Natural killer cell (primary cell): Measurements from ENCODE around the gene TPRA1. TPM values are rescaled to one million over a fixed set of nuclear protein-coding genes. Genes with fewer than 3 reads are reported as not detected.

Source experiments
- ATAC-seq, 3 donors: fragments of 150-1000 bp in 2 of 3; fragments of 200-7000 bp in 1 of 3; cut with Tn5 transposase; 1 replicate in 1 of 3; 2 replicates in 2 of 3; pipeline ENCODE4 v1.10.0; 2021; ENCODE audit warnings: mild to moderate bottlenecking in 2 of 3, moderate library complexity in 2 of 3
- DNase-seq, 2 donors: peaks; one replicate each; pipeline versions ENCODE4 v3.0.0 to v3.0.0-alpha.2; 2013 to 2021; ENCODE audit warnings: mixed read lengths in 1 of 2
- H3K27ac ChIP-seq: one replicate; pipeline ENCODE4 v1.5.1; 2013; ENCODE audit warnings: mild to moderate bottlenecking, low read length
- H3K27me3 ChIP-seq: one replicate; pipeline ENCODE4 v1.6.1; 2013; ENCODE audit warnings: low read length; ENCODE audit not compliant: control insufficient read depth, insufficient read depth
- H3K36me3 ChIP-seq: one replicate; pipeline ENCODE4 v1.6.1; 2013; ENCODE audit warnings: low read length; ENCODE audit not compliant: control insufficient read depth, insufficient read depth
- H3K4me1 ChIP-seq: one replicate; pipeline ENCODE4 v1.6.1; 2013; ENCODE audit warnings: low read length; ENCODE audit not compliant: control insufficient read depth, insufficient read depth
- H3K4me3 ChIP-seq: one replicate; pipeline ENCODE4 v1.5.1; 2013; ENCODE audit warnings: low read length
- H3K9me3 ChIP-seq: one replicate; pipeline ENCODE4 v1.6.1; 2013; ENCODE audit warnings: low read length; ENCODE audit not compliant: control insufficient read depth, insufficient read depth
- H3K27ac Mint-ChIP-seq, 2 donors: one replicate each; pipeline ENCODE4 v1.8.0; 2022; ENCODE audit warnings: mild to moderate bottlenecking in 2 of 2, mixed read lengths in 2 of 2, moderate library complexity in 1 of 2
- H3K27me3 Mint-ChIP-seq, 2 donors: one replicate each; pipeline ENCODE4 v1.8.0; 2022; ENCODE audit warnings: low read depth in 2 of 2, mixed read lengths in 2 of 2
- H3K36me3 Mint-ChIP-seq: one replicate; pipeline ENCODE4 v1.8.0; 2022; ENCODE audit warnings: mixed read lengths
- H3K4me1 Mint-ChIP-seq, 2 donors: one replicate each; pipeline ENCODE4 v1.8.0; 2022; ENCODE audit warnings: mixed read lengths in 2 of 2
- H3K4me3 Mint-ChIP-seq: one replicate; pipeline ENCODE4 v1.8.0; 2022; ENCODE audit warnings: mild to moderate bottlenecking, moderate library complexity, mixed read lengths
- H3K9me3 Mint-ChIP-seq, 2 donors: one replicate each; pipeline ENCODE4 v1.8.0; 2022; ENCODE audit warnings: mixed read lengths in 2 of 2
- CTCF ChIP-seq: fragments of 200-600 bp; IDR thresholded peaks from one replicate; pipeline ENCODE4 v1.8.0; 2022; ENCODE audit warnings: antibody characterized with exemption
- WGBS: methylation state at CpG from one replicate; pipeline ENCODE4 v1.1.7; 2013; ENCODE audit warnings: missing lambda C conversion rate; ENCODE audit not compliant: insufficient coverage; 5-methylcytosine and 5-hydroxymethylcytosine counted together
- intact Hi-C: fragments of 100-400 bp; cut with micrococcal nuclease; formaldehyde crosslinking; loops from one replicate; pipeline ENCODE4 v1.14.2; 2022
- total RNA-seq, 4 donors: library from RNA; stranded (reverse); fragments of 120-200 nt in 1 of 4; gene quantifications; one replicate each; pipeline versions ENCODE4 v1.2.3 to v1.2.4, GENCODE V29; 2013 to 2022

The TPRA1 gene
- total RNA-seq, 3 donors from 2014 or later (not counting 1 experiment from before 2014, with no cell fraction given), result 15.4 to 22.7 (median 22.1) TPM

- 64% methylated on average over 8 of the region's 9 CpGs for WGBS
- no peak overlapping the region for H3K4me3 Mint-ChIP-seq
- DNase-seq, result no peak
- H3K36me3 Mint-ChIP-seq, result no peaks in the 10 kb centered on the region
- no peak for ATAC-seq
- Histone ChIP-seq H3K9me3 (no peaks in the 10 kb centered on the region), H3K4me1 (no peaks in the 10 kb centered on the region), H3K36me3 (no peaks in the 10 kb centered on the region), H3K27me3 (no peaks in the 10 kb centered on the region), H3K4me3 (no peak overlapping the region), H3K27ac (no peak overlapping the region)
- peaks cover 18 to 29% of the 10 kb centered on the region in 2 donors for H3K27me3 Mint-ChIP-seq
- no peak overlapping the region for H3K27ac Mint-ChIP-seq
- no peak for TF ChIP-seq CTCF
- intact Hi-C loops, result no loop called here
- no peaks in the 10 kb centered on the region for H3K9me3 Mint-ChIP-seq
- no peaks in the 10 kb centered on the region for H3K4me1 Mint-ChIP-seq
Observed at GRCh38 chr3:127529346-127530188, 61.0 kb downstream of the TPRA1 start.

- intact Hi-C loops, result no loop called here
- peaks cover 23 to 45% of the 10 kb centered on the region in 2 donors for H3K27me3 Mint-ChIP-seq
- DNase-seq, result no peak
Observed at GRCh38 chr3:127525373-127525772, 65.2 kb downstream of the TPRA1 start.

GRCh38 chr3:127524296-127524896 lies 66.1 kb downstream of the TPRA1 start:
- 70% methylated on average over 13 of the region's 13 CpGs for WGBS
- H3K9me3 ChIP-seq, result no peaks in the 10 kb centered on the region
- Mint-ChIP-seq H3K4me3 (no peak overlapping the region), H3K27ac (no peak overlapping the region), H3K9me3 (no peaks in the 10 kb centered on the region), H3K27me3 (peaks cover 23 to 45% of the 10 kb centered on the region in 2 donors), H3K36me3 (no peaks in the 10 kb centered on the region), H3K4me1 (no peaks in the 10 kb centered on the region)
- no peaks in the 10 kb centered on the region for H3K27me3 ChIP-seq
- no peaks in the 10 kb centered on the region for H3K4me1 ChIP-seq
- intact Hi-C loops, result no loop called here
- H3K36me3 ChIP-seq, result no peaks in the 10 kb centered on the region
- no peak overlapping the region for H3K4me3 ChIP-seq
- no peak for TF ChIP-seq CTCF
- no peak for DNase-seq
- no peak overlapping the region for H3K27ac ChIP-seq
- ATAC-seq, result no peak

More at GRCh38 chr3:127525373-127525772, 65.2 kb downstream of the TPRA1 start:
- no peaks in the 10 kb centered on the region for H3K36me3 Mint-ChIP-seq
- H3K4me3 Mint-ChIP-seq, result no peak overlapping the region
- ATAC-seq, result no peak
- H3K27ac Mint-ChIP-seq, result no peak overlapping the region
- WGBS, result 76% methylated on average over 9 of the region's 11 CpGs
- H3K4me1 Mint-ChIP-seq, result no peaks in the 10 kb centered on the region
- H3K4me1 ChIP-seq, result no peaks in the 10 kb centered on the region
- no peaks in the 10 kb centered on the region for H3K27me3 ChIP-seq
- no peaks in the 10 kb centered on the region for H3K9me3 ChIP-seq
- H3K4me3 ChIP-seq, result no peak overlapping the region
- no peaks in the 10 kb centered on the region for H3K36me3 ChIP-seq
- no peak for TF ChIP-seq CTCF
- H3K27ac ChIP-seq, result no peak overlapping the region
- H3K9me3 Mint-ChIP-seq, result no peaks in the 10 kb centered on the region

Other genes with a start within 250 kb of the TPRA1 start
- 10 to 100 TPM; 18.8 to 21.4 (median 20.4) TPM for gene MCM2, start 7.7 kb upstream of the TPRA1 start, total RNA-seq
- gene PODXL2, start 38.5 kb upstream of the TPRA1 start, total RNA-seq, result 1 to 10 TPM; 2.2 to 3.5 (median 2.7) TPM
- gene ABTB1, start 82.2 kb upstream of the TPRA1 start, total RNA-seq, result 100 to 1,000 TPM in 2 of 3 donors, 10 to 100 TPM in 1; 98.8 to 127 (median 107) TPM
- gene MGLL, start 231.8 kb upstream of the TPRA1 start, total RNA-seq, result 1 to 10 TPM; 2.7 to 4.6 (median 3.0) TPM